H1 (cell line): ENCODE data around the gene ENOPH1. TPM values are rescaled to one million over a fixed set of nuclear protein-coding genes. Genes with fewer than 3 reads are reported as not detected.

Source experiments
- CTCF ChIA-PET: fragments of 300-600 bp; sonication (Branson Sonifier 250); formaldehyde crosslinking; loops from one replicate; lab custom pipeline; 2021; ENCODE audit not compliant: partially characterized antibody; lab: Charles Lee
- POLR2A ChIA-PET: fragments of 300-600 bp; sonication (Branson Sonifier 250); formaldehyde crosslinking; loops from one replicate; lab custom pipeline; 2021; ENCODE audit warnings: inconsistent platforms; ENCODE audit not compliant: partially characterized antibody; lab: Charles Lee
- DNase-seq, 2 experiments: peaks; one replicate each; pipeline versions ENCODE4 v3.0.0 to v3.0.0-alpha.2; 2010 to 2022; ENCODE audit warnings: low spot score in 2 of 2, low read depth in 1 of 2, mixed read lengths in 1 of 2
- FAIRE-seq: peaks from 2 replicates; lab custom pipeline; 2011; peaks lifted over from hg19 to GRCh38; lab: Jason Lieb, UNC
- H2AFZ ChIP-seq: 2 replicates; pipeline ENCODE4 v1.8.1; 2012; ENCODE audit warnings: low read length, inconsistent platforms
- H2AK5ac ChIP-seq: 2 replicates; pipeline ENCODE4 v1.6.1; 2013; ENCODE audit warnings: low read depth, low read length
- H2BK120ac ChIP-seq: replicated peaks from 2 replicates; pipeline ENCODE3; 2013; ENCODE audit warnings: low read depth, low read length, inconsistent platforms
- H2BK12ac ChIP-seq: 2 replicates; pipeline ENCODE4 v1.6.1; 2013; ENCODE audit warnings: low read depth, low read length
- H2BK15ac ChIP-seq: 2 replicates; pipeline ENCODE4 v1.6.1; 2013; ENCODE audit warnings: low read length
- H2BK20ac ChIP-seq: 2 replicates; pipeline ENCODE4 v1.6.1; 2013; ENCODE audit warnings: low read length
- H2BK5ac ChIP-seq: 2 replicates; pipeline ENCODE4 v1.6.1; 2013; ENCODE audit warnings: low read depth, low read length
- H3K14ac ChIP-seq: 2 replicates; pipeline ENCODE4 v1.6.1; 2013; ENCODE audit warnings: inconsistent platforms; ENCODE audit not compliant: insufficient read length
- H3K18ac ChIP-seq: 2 replicates; pipeline ENCODE4 v1.6.1; 2013; ENCODE audit warnings: low read length; ENCODE audit errors: extremely low read depth
- H3K23ac ChIP-seq: 2 replicates; pipeline ENCODE4 v1.6.1; 2013; ENCODE audit warnings: inconsistent platforms; ENCODE audit not compliant: insufficient read length
- H3K23me2 ChIP-seq: 2 replicates; pipeline ENCODE4 v1.6.1; 2013; ENCODE audit warnings: low read depth, low read length
- H3K27ac ChIP-seq: 2 replicates; pipeline ENCODE4 v1.6.1; 2011; ENCODE audit warnings: low read depth, low read length, inconsistent platforms
- H3K27me3 ChIP-seq, 4 experiments: replicated peaks in 1 of 4; 1 replicate in 1 of 4; 2 replicates in 3 of 4; pipeline versions ENCODE4 v1.6.1 to v1.8.1; 2011 to 2013; ENCODE audit warnings: low read length in 3 of 4, mild to moderate bottlenecking in 3 of 4, inconsistent platforms in 2 of 4, mixed read lengths in 2 of 4, moderate library complexity in 1 of 4; ENCODE audit not compliant: control insufficient read depth in 3 of 4, insufficient read depth in 3 of 4; ENCODE audit errors: extremely low read depth in 1 of 4
- H3K36me3 ChIP-seq, 4 experiments: 2 replicates each; pipeline versions ENCODE4 v1.6.1 to v1.8.1; 2011 to 2013; ENCODE audit warnings: mild to moderate bottlenecking in 4 of 4, low read length in 3 of 4, moderate library complexity in 2 of 4, control low read depth in 1 of 4, inconsistent platforms in 1 of 4; ENCODE audit not compliant: insufficient read depth in 4 of 4, control insufficient read depth in 2 of 4
- H3K4ac ChIP-seq: replicated peaks from 2 replicates; pipeline ENCODE3; 2013; ENCODE audit warnings: low read length, low read depth, mixed read lengths, inconsistent platforms; ENCODE audit not compliant: insufficient read length
- H3K4me1 ChIP-seq, 4 experiments: replicated peaks in 1 of 4; 1 replicate in 1 of 4; 2 replicates in 3 of 4; pipeline versions ENCODE4 v1.6.1 to v1.8.1; 2011 to 2013; ENCODE audit warnings: low read length in 3 of 4, inconsistent platforms in 2 of 4, mixed read lengths in 1 of 4; ENCODE audit not compliant: insufficient read depth in 4 of 4, control insufficient read depth in 3 of 4
- H3K4me2 ChIP-seq, 2 experiments: 2 replicates each; pipeline versions ENCODE4 v1.6.1 to v1.8.1; 2011 to 2013; ENCODE audit warnings: low read depth in 2 of 2, low read length in 2 of 2, control low read depth in 1 of 2, inconsistent platforms in 1 of 2, mild to moderate bottlenecking in 1 of 2; ENCODE audit not compliant: insufficient read depth in 1 of 2
- H3K4me3 ChIP-seq, 4 experiments: fragments of 200-600, 300-600 bp in 1 of 4; sonication (generic), shearing (Covaris generic), sonication (Bioruptor Twin) in 1 of 4; 2 replicates each; pipeline versions ENCODE4 v1.5.1 to v1.8.1; 2011 to 2016; ENCODE audit warnings: low read length in 4 of 4, low read depth in 3 of 4, control low read depth in 2 of 4, inconsistent platforms in 2 of 4, mild to moderate bottlenecking in 2 of 4, mixed read lengths in 1 of 4, moderate library complexity in 1 of 4; ENCODE audit not compliant: insufficient read depth in 2 of 4; ENCODE audit errors: extremely low read depth in 1 of 4
- H3K56ac ChIP-seq: replicated peaks from 2 replicates; pipeline ENCODE3; 2013; ENCODE audit warnings: low read depth, mild to moderate bottlenecking, mixed read lengths, low read length, inconsistent platforms; ENCODE audit not compliant: insufficient read length
- H3K79me1 ChIP-seq: 2 replicates; pipeline ENCODE4 v1.6.1; 2013; ENCODE audit warnings: low read depth, low read length, control low read depth
- H3K79me2 ChIP-seq, 2 experiments: 2 replicates each; pipeline versions ENCODE4 v1.6.1 to v1.8.1; 2012 to 2013; ENCODE audit warnings: low read length in 2 of 2, mild to moderate bottlenecking in 2 of 2, inconsistent platforms in 1 of 2; ENCODE audit not compliant: insufficient read depth in 2 of 2, control insufficient read depth in 1 of 2
- H3K9ac ChIP-seq, 4 experiments: replicated peaks in 1 of 4; 1 replicate in 1 of 4; 2 replicates in 3 of 4; pipeline versions ENCODE4 v1.6.1 to v1.8.1; 2011 to 2013; ENCODE audit warnings: low read depth in 3 of 4, low read length in 3 of 4, control low read depth in 2 of 4, mild to moderate bottlenecking in 2 of 4, moderate library complexity in 2 of 4, inconsistent platforms in 1 of 4; ENCODE audit errors: extremely low read depth in 1 of 4
- H3K9me3 ChIP-seq, 2 experiments: 2 replicates each; pipeline versions ENCODE4 v1.6.1 to v1.8.1; 2012 to 2013; ENCODE audit warnings: mild to moderate bottlenecking in 2 of 2, moderate library complexity in 2 of 2, control low read depth in 1 of 2, inconsistent platforms in 1 of 2, low read depth in 1 of 2, low read length in 1 of 2, mixed read lengths in 1 of 2; ENCODE audit not compliant: insufficient read depth in 2 of 2
- H4K20me1 ChIP-seq, 2 experiments: replicated peaks in 1 of 2; 2 replicates each; pipeline versions ENCODE3 to v1.8.1; 2011 to 2013; ENCODE audit warnings: inconsistent platforms in 2 of 2, low read length in 2 of 2, mild to moderate bottlenecking in 1 of 2; ENCODE audit not compliant: insufficient read depth in 2 of 2, control insufficient read depth in 1 of 2
- H4K5ac ChIP-seq: 2 replicates; pipeline ENCODE4 v1.6.1; 2013; ENCODE audit warnings: low read length, low read depth, mixed read lengths, inconsistent platforms; ENCODE audit not compliant: insufficient read length
- H4K8ac ChIP-seq: 2 replicates; pipeline ENCODE4 v1.8.0; 2013; ENCODE audit warnings: mild to moderate bottlenecking, moderate library complexity, low read length, inconsistent platforms; ENCODE audit not compliant: insufficient read depth; ENCODE audit errors: extremely low read depth
- H4K91ac ChIP-seq: replicated peaks from 2 replicates; pipeline ENCODE3; 2013; ENCODE audit warnings: low read length, mixed read lengths, inconsistent platforms; ENCODE audit not compliant: insufficient read length
- BCL11A ChIP-seq, 2 experiments: IDR thresholded peaks; one replicate each; pipeline ENCODE4 v1.6.1; 2011; ENCODE audit warnings: low read depth in 2 of 2, low read length in 2 of 2, mild to moderate bottlenecking in 2 of 2
- CHD1 ChIP-seq: IDR thresholded peaks from 2 replicates; pipeline ENCODE4 v1.6.1; 2012; ENCODE audit warnings: low read depth, low read length, improper control_type of control experiment
- CHD2 ChIP-seq: IDR thresholded peaks from 2 replicates; pipeline ENCODE4 v1.6.1; 2012; ENCODE audit warnings: low read length, improper control_type of control experiment
- KDM5A ChIP-seq: fragments of 200-600 bp; IDR thresholded peaks from 2 replicates; pipeline ENCODE4 v1.7.1; 2012; ENCODE audit warnings: mild to moderate bottlenecking, low read length, inconsistent platforms, mixed read lengths
- RBBP5 ChIP-seq: IDR thresholded peaks from 2 replicates; pipeline ENCODE4 v1.7.1; 2012; ENCODE audit warnings: low read depth, mild to moderate bottlenecking, inconsistent platforms, low read length, moderate library complexity, borderline replicate concordance
- SIX5 ChIP-seq: IDR thresholded peaks from 2 replicates; pipeline ENCODE4 v1.6.1; 2011; ENCODE audit warnings: mild to moderate bottlenecking, low read depth, low read length
- WGBS, 2 experiments: shearing (Covaris generic) in 1 of 2; methylation state at CpG; one replicate each; pipeline versions ENCODE4 v1.1.6 to v1.1.7; 2013 to 2015; ENCODE audit warnings: low lambda C conversion rate in 2 of 2, mixed read lengths in 2 of 2, inconsistent platforms in 1 of 2, low coverage in 1 of 2, missing lambda C conversion rate in 1 of 2; ENCODE audit not compliant: insufficient replicate concordance in 2 of 2, insufficient coverage in 1 of 2, insufficient read length in 1 of 2; ENCODE audit errors: extremely low coverage in 1 of 2, missing lambda C conversion rate in 1 of 2; 5-methylcytosine and 5-hydroxymethylcytosine counted together
- polyA plus RNA-seq, 7 experiments: library from polyadenylated mRNA; depleted of rRNA in 3 of 7; stranded (reverse) in 5 of 7; unstranded in 2 of 7; fragments of >200 nt in 5 of 7; fragments of 200-250 nt in 2 of 7; gene quantifications; 1 replicate in 5 of 7; 2 replicates in 1 of 7; 4 replicates in 1 of 7; pipeline versions ENCODE4 v1.2.1 to v1.2.3, GENCODE V29; 2011 to 2013; ENCODE audit warnings: missing spikeins in 2 of 7, mixed read lengths in 2 of 7
- total RNA-seq: library from RNA; stranded (reverse); fragmentation: NEBNext Ultra II Directional; extraction: Animal tissue kit (Norgen Biotek cat#: 25700); gene quantifications from 2 replicates; pipeline ENCODE4 v1.2.1, GENCODE V29; 2021

The ENOPH1 gene
- total and polyA plus RNA-seq, 2 of the 8 experiments (the other 6 are each of a cell fraction or from before 2014, with no cell fraction given): 25.1 to 89.3 TPM

DNA sequence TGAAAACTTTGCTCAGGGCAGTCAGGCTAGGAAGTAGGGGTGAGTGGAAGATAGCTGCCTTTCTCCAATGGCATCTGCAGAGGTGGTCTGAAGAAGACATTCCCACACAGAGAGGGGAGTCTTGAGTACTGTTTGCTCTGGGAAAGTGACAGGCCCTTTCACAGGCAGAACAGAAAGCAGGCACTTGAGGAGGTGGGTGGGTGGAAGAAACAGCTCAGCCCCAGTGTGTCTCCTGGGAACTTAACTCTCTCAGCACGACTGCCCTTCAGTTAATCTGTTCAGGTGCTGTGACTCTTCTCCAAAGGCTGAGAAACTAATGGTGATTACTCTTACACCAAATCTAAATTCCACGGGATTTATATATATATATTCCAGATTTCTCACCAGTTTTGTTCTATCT is 28.3 kb downstream of the ENOPH1 start:
- POLR2A ChIA-PET: no interaction called here
- H3K27me3 ChIP-seq: no peaks in the 10 kb centered on the region

More for the DNA sequence above, 28.3 kb downstream of the ENOPH1 start:
- DNase-seq: no peak
- WGBS, 2 experiments: 81% methylated on average over 2 of the region's 2 CpGs; no CpG with 5 or more reads in 1 of the 2 experiments
- Histone ChIP-seq H4K8ac (no peak overlapping the region), H3K4me3 (no peak overlapping the region), H4K20me1 (peaks cover 0 to 2% of the 10 kb centered on the region in 2 experiments), H2BK15ac (no peak overlapping the region), H3K9ac (no peak overlapping the region), H3K18ac (no peak overlapping the region), H2BK12ac (no peak overlapping the region), H3K79me1 (peaks cover 3% of the 10 kb centered on the region; the same call in 1 of the 2 replicates), H2BK5ac (no peak overlapping the region), H3K9me3 (no peaks in the 10 kb centered on the region), H3K4ac (no peak overlapping the region), H3K56ac (no peak overlapping the region), H4K91ac (no peak overlapping the region)
- CTCF ChIA-PET: interaction anchor here (1.0 to 13.4 kb wide), 4 partner anchors 120 to 282 kb away, joined by 3 to 160 read pairs (median 4); no protein-coding TSS in a partner anchor
- TF ChIP-seq CHD1: no peak
- no peak for TF ChIP-seq KDM5A
- no peak for TF ChIP-seq SIX5
- no peak for TF ChIP-seq BCL11A (IDR thresholded peaks at IDR 0.05; ENCODE audit: low read depth in 2 of 2, low read length in 2 of 2)
- no peak for TF ChIP-seq CHD2
- no peak for TF ChIP-seq RBBP5
- TF ChIP-seq, all 59 proteins: peak for 0
- no peak for FAIRE-seq
- no peak overlapping the region for H2AK5ac ChIP-seq
- H3K36me3 ChIP-seq: peaks cover 22 to 75% (median 51%) of the 10 kb centered on the region in 4 experiments
- no peak overlapping the region for H2BK20ac ChIP-seq
- H3K79me2 ChIP-seq: 0 out of 4 replicates have a peak, but pooled peaks cover 0 to 7% of the 10 kb centered on the region in 2 experiments
- H3K14ac ChIP-seq: no peak overlapping the region
- no peak overlapping the region for H3K4me2 ChIP-seq
- no peak overlapping the region for H4K5ac ChIP-seq
- no peak overlapping the region for H2AFZ ChIP-seq
- H3K4me1 ChIP-seq: no peaks in the 10 kb centered on the region
- H2BK120ac ChIP-seq: no peak overlapping the region
- no peaks in the 10 kb centered on the region for H3K23me2 ChIP-seq
- H3K23ac ChIP-seq: no peak overlapping the region
- no peak overlapping the region for H3K27ac ChIP-seq
